Stimulated activated CD8-positive, alpha-beta memory T cell treated with anti-CD3 and anti-CD28 coated beads, Interleukin-15, amount 100 ng/mL, for 24 hours (primary cell): ENCODE results near the gene SLCO2B1.

Experiments
- DNase-seq: peaks from one replicate; pipeline ENCODE4 v3.0.0-alpha.2; 2020; ENCODE audit warnings: low read depth

The SLCO2B1 gene

GRCh38 chr11:75162954-75163353 lies 12.0 kb downstream of the SLCO2B1 start:
- no peak for DNase-seq

GRCh38 chr11:75163921-75164849 lies 13.3 kb downstream of the SLCO2B1 start:
- no peak for DNase-seq

GRCh38 chr11:75165721-75166120 lies 14.8 kb downstream of the SLCO2B1 start:
- DNase-seq, result no peak

DNA sequence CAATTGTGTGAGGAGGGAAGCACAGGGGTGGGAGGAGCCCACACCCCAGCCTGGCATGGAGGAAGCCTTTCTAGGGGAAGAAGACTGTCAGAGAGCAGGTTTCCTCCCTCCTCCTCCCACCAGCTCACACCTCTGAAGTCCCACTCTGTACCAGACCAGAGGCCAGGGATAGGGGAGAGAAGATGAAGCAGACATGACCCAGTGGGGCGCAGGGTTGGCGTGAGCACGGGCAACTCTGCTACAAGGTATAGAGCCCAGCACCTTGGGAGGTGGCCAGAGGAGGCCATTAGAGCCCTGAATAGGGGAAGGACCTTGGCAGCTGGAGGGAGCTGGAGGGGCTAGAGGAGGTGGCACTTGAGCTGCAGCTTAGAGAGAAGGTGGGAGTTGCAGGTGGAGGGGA lies 15.9 kb downstream of the SLCO2B1 start:
- no peak for DNase-seq

GRCh38 chr11:75167617-75168016 lies 16.7 kb downstream of the SLCO2B1 start:
- DNase-seq, result no peak

DNA sequence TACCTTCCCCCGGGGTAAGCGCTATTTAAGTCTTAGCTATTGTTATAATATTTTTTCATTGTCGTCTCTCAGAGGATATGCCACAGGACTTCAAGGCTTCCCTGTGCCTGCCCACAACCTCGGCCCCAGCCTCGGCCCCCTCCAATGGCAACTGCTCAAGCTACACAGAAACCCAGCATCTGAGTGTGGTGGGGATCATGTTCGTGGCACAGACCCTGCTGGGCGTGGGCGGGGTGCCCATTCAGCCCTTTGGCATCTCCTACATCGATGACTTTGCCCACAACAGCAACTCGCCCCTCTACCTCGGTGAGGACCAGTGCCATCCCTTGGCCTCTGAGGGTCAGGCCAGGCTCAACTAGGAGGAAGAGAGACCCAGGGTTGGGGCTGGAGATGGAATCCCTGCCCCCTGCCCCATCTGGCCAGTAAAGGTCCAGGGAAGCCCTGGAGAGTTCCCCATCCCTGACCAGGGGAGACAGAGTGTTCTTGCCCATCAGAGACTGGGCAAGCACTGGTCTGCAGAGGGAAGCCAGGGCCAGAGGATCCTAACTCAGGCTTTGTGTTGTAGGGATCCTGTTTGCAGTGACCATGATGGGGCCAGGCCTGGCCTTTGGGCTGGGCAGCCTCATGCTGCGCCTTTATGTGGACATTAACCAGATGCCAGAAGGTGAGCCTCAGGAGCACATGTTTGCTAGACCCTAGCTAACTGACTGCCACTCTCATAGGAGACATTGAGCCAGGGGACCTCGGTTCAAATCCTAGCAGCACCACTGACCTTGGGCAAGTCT lies 18.4 kb downstream of the SLCO2B1 start:
- no peak for DNase-seq

DNA sequence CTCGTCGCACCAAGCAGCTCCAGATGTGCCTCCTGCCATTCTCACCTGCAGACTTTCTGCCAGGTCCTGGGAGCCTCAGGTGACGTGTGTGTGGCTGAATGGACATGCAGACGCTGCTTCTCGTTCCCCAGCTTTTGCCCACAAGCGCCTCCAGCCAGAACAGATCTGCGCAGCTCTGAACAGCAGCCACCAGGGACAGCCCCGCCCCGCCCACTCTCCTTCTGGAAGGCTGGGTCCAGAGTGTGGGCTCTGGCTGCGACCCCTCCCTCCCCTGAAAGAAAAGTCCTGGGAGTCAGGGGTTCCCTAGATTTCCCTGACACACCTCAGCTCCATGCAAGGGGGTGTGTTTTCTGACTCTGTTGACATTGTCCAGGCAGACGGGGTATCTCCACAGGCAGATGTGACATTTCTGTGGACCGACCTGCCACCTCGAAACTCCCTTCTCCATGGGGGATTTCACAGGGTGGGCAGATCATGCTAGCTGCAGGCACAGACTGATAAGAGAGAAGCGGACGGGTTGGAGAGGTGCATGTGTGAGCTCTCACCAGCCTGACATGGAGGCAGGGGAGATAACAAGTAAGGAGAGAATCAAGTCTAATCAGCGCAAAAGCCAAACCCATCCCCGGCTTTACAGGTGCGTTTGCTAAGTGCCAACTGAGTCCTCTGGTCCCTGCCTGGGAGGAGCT lies 19.8 kb downstream of the SLCO2B1 start:
- no peak for DNase-seq

- no peak for DNase-seq
These were observed 22.4 kb downstream of the SLCO2B1 start for GRCh38 chr11:75173336-75173735.

- DNase-seq, result no peak
These were observed 24.0 kb downstream of the SLCO2B1 start for GRCh38 chr11:75174781-75175370.

- no peak for DNase-seq
These were observed 31.8 kb downstream of the SLCO2B1 start for GRCh38 chr11:75182664-75183063.

- no peak for DNase-seq
These were observed 33.1 kb downstream of the SLCO2B1 start for GRCh38 chr11:75184051-75184450.

- DNase-seq, result no peak
These were observed 34.0 kb downstream of the SLCO2B1 start for GRCh38 chr11:75184757-75185425.

DNA sequence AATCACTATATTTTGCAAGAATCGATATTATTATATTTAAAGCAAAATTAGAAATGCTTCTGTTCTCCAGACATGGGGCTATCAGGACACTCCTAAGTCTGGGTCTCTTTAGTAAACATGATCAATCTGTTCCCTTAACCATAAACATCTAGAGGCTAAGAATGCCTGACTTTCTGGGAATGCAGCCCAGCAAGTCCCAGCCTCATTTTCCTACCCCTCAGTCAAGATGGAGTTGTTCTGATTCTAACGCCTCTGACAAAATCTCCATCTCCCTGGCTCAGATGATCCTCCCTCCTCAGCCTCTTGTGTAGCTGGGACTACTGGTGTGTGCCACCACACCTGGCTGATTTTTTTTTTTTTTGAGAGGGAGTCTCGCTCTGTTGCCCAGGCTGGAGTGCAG lies 35.0 kb downstream of the SLCO2B1 start:
- no peak for DNase-seq

- no peak for DNase-seq
These were observed 36.1 kb downstream of the SLCO2B1 start for GRCh38 chr11:75186999-75187398.

DNA sequence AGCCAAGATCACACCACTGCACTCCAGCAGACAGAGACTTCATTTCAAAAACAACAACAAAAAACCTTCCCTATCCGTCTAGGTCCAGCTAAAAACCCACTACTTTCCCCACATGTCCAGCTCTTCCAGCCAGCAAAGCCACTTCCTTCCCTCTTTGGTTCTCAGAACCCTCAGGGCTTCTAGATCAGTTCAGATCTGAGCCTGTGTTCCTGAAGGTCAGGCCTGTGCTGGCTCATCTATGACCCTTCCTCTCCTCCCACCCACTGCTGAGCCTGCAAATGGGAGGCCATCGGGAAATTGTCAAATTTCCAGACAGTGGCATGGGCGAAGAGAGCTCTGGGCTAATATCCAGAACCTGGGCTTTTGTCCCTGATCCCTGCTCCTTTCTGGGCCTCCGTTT lies 37.8 kb downstream of the SLCO2B1 start:
- no peak for DNase-seq

DNA sequence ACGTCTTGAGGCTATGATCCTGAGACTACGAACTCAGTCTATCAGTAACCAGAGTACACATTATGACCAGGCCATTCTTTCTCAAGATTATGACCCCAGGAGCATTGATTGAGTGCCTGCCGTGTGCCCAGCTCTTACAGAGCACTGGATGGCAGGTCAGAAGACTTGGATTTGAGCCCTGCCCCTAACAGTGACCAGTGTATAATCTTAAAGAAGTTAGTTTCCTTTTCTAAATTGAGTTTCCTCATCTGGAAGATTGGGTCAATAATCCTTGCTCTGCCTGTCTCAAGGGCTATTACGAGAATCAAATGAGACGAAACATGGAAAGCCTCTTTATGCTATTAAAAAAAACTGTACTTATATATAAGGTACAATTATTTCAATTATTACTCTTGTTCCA lies 38.2 kb downstream of the SLCO2B1 start:
- DNase-seq, result no peak

GRCh38 chr11:75189911-75190310 lies 39.0 kb downstream of the SLCO2B1 start:
- no peak for DNase-seq

DNA sequence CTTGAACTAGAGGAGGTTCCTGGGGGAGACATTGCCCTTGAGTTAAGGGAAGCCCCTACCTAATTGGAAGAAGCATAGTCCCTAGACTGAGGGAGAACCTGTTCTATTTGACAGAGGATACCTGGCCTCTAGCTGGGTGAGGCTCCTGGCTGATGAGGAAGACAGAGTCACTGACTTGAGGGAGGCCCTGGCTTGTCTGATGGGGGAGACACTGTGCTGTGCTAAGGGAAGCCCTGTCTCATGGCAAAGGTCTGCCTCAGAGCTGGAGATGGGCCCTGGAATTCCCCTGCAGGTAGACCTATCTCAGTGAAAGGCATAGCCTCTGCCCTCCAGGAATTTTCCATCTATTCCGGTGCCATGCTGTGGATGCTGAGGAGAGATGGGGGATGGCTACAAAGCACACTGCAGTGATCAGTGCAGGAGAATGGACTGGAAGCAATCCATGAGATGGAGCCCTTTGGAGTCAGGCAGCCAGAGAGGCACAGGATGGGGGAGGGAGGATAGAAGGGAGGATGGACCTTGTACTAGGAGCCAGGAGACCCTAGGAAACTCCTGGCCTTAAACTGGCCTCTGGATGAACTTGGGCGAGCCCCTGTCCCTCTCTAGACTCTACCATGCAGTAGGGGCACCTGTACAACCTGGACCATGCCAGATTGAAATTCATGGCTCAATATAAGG lies 39.9 kb downstream of the SLCO2B1 start:
- no peak for DNase-seq

DNA sequence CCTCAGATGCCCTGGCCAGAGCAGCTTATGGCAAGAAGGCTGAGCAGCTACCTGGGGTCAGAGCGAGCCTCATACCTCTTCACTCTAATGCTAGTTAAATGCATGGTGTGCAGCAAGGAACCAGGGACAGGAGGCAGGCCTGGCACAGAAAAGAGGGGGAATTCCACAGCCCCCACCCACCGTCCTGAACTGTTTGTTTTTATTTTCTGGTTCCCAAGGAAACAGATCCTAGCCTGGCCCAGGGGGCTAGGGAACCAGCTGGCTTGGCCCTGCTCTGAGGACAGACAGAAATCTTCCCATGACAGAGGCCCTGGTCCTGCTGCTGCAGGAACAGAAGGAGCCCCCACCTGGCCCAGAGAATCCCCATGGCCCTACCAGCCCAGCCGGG lies 40.4 kb downstream of the SLCO2B1 start:
- no peak for DNase-seq

- DNase-seq, result no peak
These were observed 42.4 kb downstream of the SLCO2B1 start for GRCh38 chr11:75193271-75193670.

GRCh38 chr11:75193711-75194110 lies 42.8 kb downstream of the SLCO2B1 start:
- no peak for DNase-seq
